ENCODE data around the gene SLC6A20.

The SLC6A20 gene

GRCh38 chr3:45806072-45806471 is 9.7 kb upstream of the SLC6A20 start:
- no peak for DNase-seq (ENCODE audit: extremely low spot score)
- CTCF ChIA-PET, result interaction anchor here (0.8 to 2.2 kb wide), 9 partner anchors 10 to 123 kb away, joined by 3 to 6 read pairs (median 3); partner anchors contain the start of gene LZTFL1
- TF ChIP-seq CTCF (IDR thresholded peaks at IDR 0.05; ENCODE audit: control extremely low read depth, extremely low read depth, low read depth, missing control alignments), result no peak
- POLR2A ChIA-PET, result no interaction called here

- ChIA-PET POLR2A (no interaction called here), CTCF (interaction anchor here (0.8 kb wide), 1 partner anchor 52 kb away, joined by 3 read pairs; no protein-coding TSS in a partner anchor)
- no peak for TF ChIP-seq CTCF (IDR thresholded peaks at IDR 0.05; ENCODE audit: control extremely low read depth, extremely low read depth, low read depth, missing control alignments)
- no peak for DNase-seq (ENCODE audit: extremely low spot score)
These were observed 7.1 kb upstream of the SLC6A20 start for GRCh38 chr3:45803252-45803935.

GRCh38 chr3:45802146-45802545 is 5.8 kb upstream of the SLC6A20 start:
- POLR2A ChIA-PET, result no interaction called here
- TF ChIP-seq CTCF (IDR thresholded peaks at IDR 0.05; ENCODE audit: control extremely low read depth, extremely low read depth, low read depth, missing control alignments), result no peak
- no peak for DNase-seq (ENCODE audit: extremely low spot score)
- CTCF ChIA-PET, result interaction anchor here (1.0 to 1.4 kb wide), 4 partner anchors 21 to 56 kb away, joined by 3 read pairs; no protein-coding TSS in a partner anchor

GRCh38 chr3:45800611-45801010 is 4.3 kb upstream of the SLC6A20 start:
- no peak for DNase-seq (ENCODE audit: extremely low spot score)
- POLR2A ChIA-PET, result no interaction called here
- CTCF ChIA-PET, result interaction anchor here (1.2 kb wide), 1 partner anchor 120 kb away, joined by 4 read pairs; no protein-coding TSS in a partner anchor
- no peak for TF ChIP-seq CTCF (IDR thresholded peaks at IDR 0.05; ENCODE audit: control extremely low read depth, extremely low read depth, low read depth, missing control alignments)

- no peak for TF ChIP-seq CTCF (IDR thresholded peaks at IDR 0.05; ENCODE audit: control extremely low read depth, extremely low read depth, low read depth, missing control alignments)
- ChIA-PET POLR2A (no interaction called here), CTCF (no interaction called here)
- DNase-seq (ENCODE audit: extremely low spot score), result no peak
These were observed 3.2 kb upstream of the SLC6A20 start for GRCh38 chr3:45799586-45799985.

GRCh38 chr3:45798034-45798433 is 1.7 kb upstream of the SLC6A20 start:
- no peak for TF ChIP-seq CTCF (IDR thresholded peaks at IDR 0.05; ENCODE audit: control extremely low read depth, extremely low read depth, low read depth, missing control alignments)
- POLR2A ChIA-PET, result no interaction called here
- CTCF ChIA-PET, result interaction anchor here (0.9 kb wide), 1 partner anchor 13 kb away, joined by 3 read pairs; no protein-coding TSS in a partner anchor
- DNase-seq (ENCODE audit: extremely low spot score), result no peak
